ENCODE results near the gene PRPF38B. TPM values are rescaled to one million over a fixed set of nuclear protein-coding genes. Genes with fewer than 3 reads are reported as not detected.

The PRPF38B gene
- total and polyA plus RNA-seq, 8 donors = 17.1 to 82.3 (median 31.9) TPM

GRCh38 chr1:108745980-108746381 lies 53.9 kb downstream of the PRPF38B start:
- TF ChIP-seq EP300 (IDR thresholded peaks at IDR 0.05) (no peak), POLR2AphosphoS5 (IDR thresholded peaks at IDR 0.05) (no peak), POLR2A (IDR thresholded peaks at IDR 0.05) (no peak), CTCF (IDR thresholded peaks at IDR 0.05) (no peak)
- peaks cover 4 to 38% (median 17%) of the 10 kb centered on the region in 4 donors for H3K4me1 ChIP-seq
- no peaks in the 10 kb centered on the region for H3K27me3 ChIP-seq
- intact Hi-C loops (cut with DNase I; ENCODE audit: low total_unique reads) = no loop called here
- WGBS, 5 donors = 43 to 59% (median 46%) methylated on average over 3 of the region's 3 CpGs
- H3K36me3 ChIP-seq = no peaks in the 10 kb centered on the region
- H3K9me3 ChIP-seq = no peaks in the 10 kb centered on the region
- peak overlapping the region in 3 of 4 donors; percentile 77 to 89 (median 86) for H3K4me3 ChIP-seq
- peak overlapping the region; percentile 99 for H3K27ac ChIP-seq
- DNase-seq = no peak

GRCh38 chr1:108746382-108747170 lies 54.5 kb downstream of the PRPF38B start, which contains the start of gene STXBP3:
STXBP3 (plus strand) TSS chr1:108746674; CDS start chr1:108746738, 64 bp downstream.
- intact Hi-C loops (cut with DNase I; ENCODE audit: low total_unique reads) = no loop called here
- Histone ChIP-seq H3K9me3 (no peaks in the 10 kb centered on the region), H3K4me3 (peak within 1 kb of the TSS; percentile 77 to 89 (median 83)), H3K27ac (peak within 1 kb of the TSS; percentile 99), H3K4me1 (peaks cover 4 to 44% (median 18%) of the 10 kb centered on the region in 4 donors), H3K27me3 (no peaks in the 10 kb centered on the region), H3K36me3 (no peaks in the 10 kb centered on the region)
- peak; percentile 99 for DNase-seq
- 0 to 1% (median 1%) methylated on average over 14 to 75 of the region's 75 CpGs for WGBS, 5 donors
- TF ChIP-seq POLR2AphosphoS5 (IDR thresholded peaks at IDR 0.05) (peak; percentile 98 to 99 (median 98)), POLR2A (IDR thresholded peaks at IDR 0.05) (peak in 3 of 4 donors; percentile 97 to 99 (median 98)), EP300 (IDR thresholded peaks at IDR 0.05) (no peak), CTCF (IDR thresholded peaks at IDR 0.05) (peak in 5 of 7 experiments; percentile 88 to 96 (median 94))

GRCh38 chr1:108747171-108747850 lies 55.2 kb downstream of the PRPF38B start:
- intact Hi-C loops (cut with DNase I; ENCODE audit: low total_unique reads) = no loop called here
- Histone ChIP-seq H3K36me3 (peaks cover 0 to 3% (median 2%) of the 10 kb centered on the region in 4 donors), H3K4me1 (peaks cover 4 to 49% (median 19%) of the 10 kb centered on the region in 4 donors), H3K27ac (peak overlapping the region; percentile 99), H3K9me3 (no peaks in the 10 kb centered on the region), H3K4me3 (peak overlapping the region; percentile 77 to 89 (median 83)), H3K27me3 (no peaks in the 10 kb centered on the region)
- peak; percentile 66 to 93 for DNase-seq
- TF ChIP-seq EP300 (IDR thresholded peaks at IDR 0.05) = no peak
- TF ChIP-seq POLR2A (IDR thresholded peaks at IDR 0.05) = peak in 2 of 4 donors; percentile 10 to 20
- TF ChIP-seq CTCF (IDR thresholded peaks at IDR 0.05) = no peak
- TF ChIP-seq POLR2AphosphoS5 (IDR thresholded peaks at IDR 0.05) = peak; percentile 48 to 81 (median 55)
- 0% methylated on average over 15 of the region's 15 CpGs for WGBS, 5 donors

GRCh38 chr1:108747898-108748297 lies 55.8 kb downstream of the PRPF38B start:
- intact Hi-C loops (cut with DNase I; ENCODE audit: low total_unique reads) = no loop called here
- peaks cover 0 to 9% (median 7%) of the 10 kb centered on the region in 4 donors for H3K36me3 ChIP-seq
- peak overlapping the region in 2 of 4 donors; percentile 77 to 80 for H3K4me3 ChIP-seq
- WGBS, 5 donors = 78 to 83% (median 79%) methylated on average over 3 of the region's 3 CpGs
- no peaks in the 10 kb centered on the region for H3K27me3 ChIP-seq
- DNase-seq = no peak
- peaks cover 4 to 55% (median 21%) of the 10 kb centered on the region in 4 donors for H3K4me1 ChIP-seq
- H3K9me3 ChIP-seq = no peaks in the 10 kb centered on the region
- H3K27ac ChIP-seq = peak overlapping the region in 3 of 5 donors; percentile 99
- no peak for TF ChIP-seq EP300 (IDR thresholded peaks at IDR 0.05)
- no peak for TF ChIP-seq CTCF (IDR thresholded peaks at IDR 0.05)
- TF ChIP-seq POLR2AphosphoS5 (IDR thresholded peaks at IDR 0.05) = no peak
- no peak for TF ChIP-seq POLR2A (IDR thresholded peaks at IDR 0.05)

Measured in stomach (tissue), 9 donors.